Measurements from ENCODE around the gene FAM124A. TPM values are rescaled to one million over a fixed set of nuclear protein-coding genes. Genes with fewer than 3 reads are reported as not detected.
A peak's percentile ranks its signal among the peaks of the same experiment; 100 is the strongest.
"Not testable (repeated sequence)": the region's sequence is repeated elsewhere in the genome, so short reads cannot be mapped to it uniquely, and the experiment has no call there.

FAM124A gene
- total RNA-seq, 1 donor from 2014 or later = 1.8 TPM

DNA sequence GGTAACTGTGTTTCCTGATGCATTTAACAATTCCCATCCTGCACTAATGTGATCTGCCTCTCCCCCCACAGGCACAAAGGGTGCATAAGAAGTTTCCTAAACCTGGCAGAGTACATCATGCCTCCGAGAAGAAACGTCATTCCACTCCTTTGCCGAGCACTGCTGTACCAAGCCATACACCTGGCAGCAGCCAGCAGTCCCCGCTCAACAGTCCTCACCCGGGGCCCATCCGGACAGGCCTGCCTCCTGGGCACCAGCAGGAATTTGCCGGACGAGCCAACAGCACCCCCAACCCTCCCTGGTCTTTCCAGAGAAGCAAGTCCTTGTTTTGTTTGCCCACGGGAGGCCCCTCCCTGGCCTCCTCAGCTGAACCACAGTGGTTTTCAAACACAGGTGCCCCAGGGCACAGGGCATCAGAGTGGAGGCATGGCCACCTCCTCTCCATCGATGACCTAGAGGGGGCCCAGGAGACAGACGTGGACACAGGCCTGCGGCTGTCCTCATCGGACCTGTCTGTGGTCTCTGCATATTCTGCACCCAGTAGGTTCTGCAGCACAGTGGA is 58.3 kb downstream of the FAM124A start:
- Mint-ChIP-seq H3K27me3 (ENCODE audit: unreplicated experiment) (no peaks in the 10 kb centered on the region), H3K36me3 (ENCODE audit: unreplicated experiment) (no peaks in the 10 kb centered on the region), H3K27ac (ENCODE audit: unreplicated experiment) (no peak overlapping the region), H3K4me3 (ENCODE audit: unreplicated experiment) (no peak overlapping the region), H3K9me3 (ENCODE audit: unreplicated experiment) (no peaks in the 10 kb centered on the region), H3K4me1 (ENCODE audit: unreplicated experiment) (peaks cover 19% of the 10 kb centered on the region)
- DNase-seq (ENCODE audit: extremely low spot score, unreplicated experiment) = no peak
- TF ChIP-seq, protein P1, sequence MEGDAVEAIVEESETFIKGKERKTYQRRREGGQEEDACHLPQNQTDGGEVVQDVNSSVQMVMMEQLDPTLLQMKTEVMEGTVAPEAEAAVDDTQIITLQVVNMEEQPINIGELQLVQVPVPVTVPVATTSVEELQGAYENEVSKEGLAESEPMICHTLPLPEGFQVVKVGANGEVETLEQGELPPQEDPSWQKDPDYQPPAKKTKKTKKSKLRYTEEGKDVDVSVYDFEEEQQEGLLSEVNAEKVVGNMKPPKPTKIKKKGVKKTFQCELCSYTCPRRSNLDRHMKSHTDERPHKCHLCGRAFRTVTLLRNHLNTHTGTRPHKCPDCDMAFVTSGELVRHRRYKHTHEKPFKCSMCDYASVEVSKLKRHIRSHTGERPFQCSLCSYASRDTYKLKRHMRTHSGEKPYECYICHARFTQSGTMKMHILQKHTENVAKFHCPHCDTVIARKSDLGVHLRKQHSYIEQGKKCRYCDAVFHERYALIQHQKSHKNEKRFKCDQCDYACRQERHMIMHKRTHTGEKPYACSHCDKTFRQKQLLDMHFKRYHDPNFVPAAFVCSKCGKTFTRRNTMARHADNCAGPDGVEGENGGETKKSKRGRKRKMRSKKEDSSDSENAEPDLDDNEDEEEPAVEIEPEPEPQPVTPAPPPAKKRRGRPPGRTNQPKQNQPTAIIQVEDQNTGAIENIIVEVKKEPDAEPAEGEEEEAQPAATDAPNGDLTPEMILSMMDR (IDR thresholded peaks at IDR 0.05) = no peak

DNA sequence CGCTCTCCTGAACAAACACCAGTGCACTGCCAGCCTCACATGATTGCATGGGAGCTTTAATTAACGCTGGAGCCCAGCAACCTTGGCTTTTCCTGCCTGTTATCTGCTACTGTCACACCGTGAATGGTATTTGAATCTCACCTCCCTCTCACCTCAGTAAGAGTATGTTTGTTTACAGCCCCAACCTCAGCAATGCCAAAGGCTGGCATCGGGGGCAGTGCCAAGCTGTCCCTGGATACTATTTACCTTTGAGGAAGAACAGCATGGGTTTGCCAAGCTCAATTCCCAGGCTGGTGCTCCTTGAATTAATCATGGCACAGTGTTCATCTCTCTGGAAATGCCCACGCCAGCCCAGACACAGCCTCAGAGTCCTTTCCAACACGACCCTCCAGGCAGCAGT is 60.1 kb downstream of the FAM124A start:
- H3K9me3 Mint-ChIP-seq (ENCODE audit: unreplicated experiment) = no peaks in the 10 kb centered on the region
- TF ChIP-seq, protein P1 (IDR thresholded peaks at IDR 0.05) = no peak
- no peak for DNase-seq (ENCODE audit: extremely low spot score, unreplicated experiment)
- no peaks in the 10 kb centered on the region for H3K36me3 Mint-ChIP-seq (ENCODE audit: unreplicated experiment)
- no peak overlapping the region for H3K4me3 Mint-ChIP-seq (ENCODE audit: unreplicated experiment)
- H3K4me1 Mint-ChIP-seq (ENCODE audit: unreplicated experiment) = peaks cover 19% of the 10 kb centered on the region
- no peaks in the 10 kb centered on the region for H3K27me3 Mint-ChIP-seq (ENCODE audit: unreplicated experiment)
- no peak overlapping the region for H3K27ac Mint-ChIP-seq (ENCODE audit: unreplicated experiment)

DNA sequence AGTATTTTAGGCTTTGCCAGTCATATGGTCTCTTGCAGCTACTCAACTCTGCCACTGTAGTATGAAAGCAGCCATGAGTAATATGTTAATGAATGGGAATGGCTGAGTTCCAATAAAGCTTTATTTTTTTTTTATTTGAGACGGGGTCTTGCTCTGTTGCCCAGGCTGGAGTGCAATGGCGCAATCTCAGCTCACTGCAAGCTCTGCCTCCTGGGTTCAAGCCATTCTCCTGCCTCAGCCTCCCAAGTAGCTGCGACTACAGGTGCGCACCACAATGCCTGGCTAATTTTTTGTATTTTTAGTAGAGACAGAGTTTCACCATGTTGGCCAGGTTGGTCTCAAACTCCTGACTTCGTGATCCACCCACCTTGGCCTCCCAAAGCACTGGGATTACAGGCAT is 60.7 kb downstream of the FAM124A start:
- not testable (repeated sequence) for H3K4me3 Mint-ChIP-seq (ENCODE audit: unreplicated experiment); H3K27me3 Mint-ChIP-seq (ENCODE audit: unreplicated experiment); H3K9me3 Mint-ChIP-seq (ENCODE audit: unreplicated experiment); H3K27ac Mint-ChIP-seq (ENCODE audit: unreplicated experiment); DNase-seq (ENCODE audit: extremely low spot score, unreplicated experiment); H3K36me3 Mint-ChIP-seq (ENCODE audit: unreplicated experiment)
- peaks cover 19% of the 10 kb centered on the region for H3K4me1 Mint-ChIP-seq (ENCODE audit: unreplicated experiment)

DNA sequence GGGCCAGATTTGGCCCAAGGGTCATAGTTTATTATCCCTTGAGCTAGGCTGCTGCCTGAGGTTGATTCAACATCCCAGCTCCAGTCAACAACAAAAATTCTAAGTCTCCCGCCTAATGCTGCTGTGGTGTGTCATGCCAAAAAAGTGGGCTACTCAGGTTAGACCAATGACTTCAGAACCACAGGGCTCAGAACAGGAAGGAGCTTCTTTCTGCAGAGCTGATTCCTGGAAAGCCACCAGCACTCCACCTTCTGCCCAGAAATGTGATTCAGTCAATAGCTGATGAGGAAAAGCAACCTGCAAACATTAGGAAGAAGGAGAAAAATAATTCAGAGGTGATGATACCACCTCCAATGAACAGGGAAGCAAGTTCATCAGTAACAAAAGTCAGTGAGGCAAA is 61.2 kb downstream of the FAM124A start:
- DNase-seq (ENCODE audit: extremely low spot score, unreplicated experiment) = peak; percentile 17
- Mint-ChIP-seq H3K27me3 (ENCODE audit: unreplicated experiment) (no peaks in the 10 kb centered on the region), H3K27ac (ENCODE audit: unreplicated experiment) (no peak overlapping the region), H3K9me3 (ENCODE audit: unreplicated experiment) (no peaks in the 10 kb centered on the region), H3K4me1 (ENCODE audit: unreplicated experiment) (peaks cover 14% of the 10 kb centered on the region), H3K4me3 (ENCODE audit: unreplicated experiment) (no peak overlapping the region), H3K36me3 (ENCODE audit: unreplicated experiment) (no peaks in the 10 kb centered on the region)
- TF ChIP-seq, protein P1 (IDR thresholded peaks at IDR 0.05) = no peak

DNA sequence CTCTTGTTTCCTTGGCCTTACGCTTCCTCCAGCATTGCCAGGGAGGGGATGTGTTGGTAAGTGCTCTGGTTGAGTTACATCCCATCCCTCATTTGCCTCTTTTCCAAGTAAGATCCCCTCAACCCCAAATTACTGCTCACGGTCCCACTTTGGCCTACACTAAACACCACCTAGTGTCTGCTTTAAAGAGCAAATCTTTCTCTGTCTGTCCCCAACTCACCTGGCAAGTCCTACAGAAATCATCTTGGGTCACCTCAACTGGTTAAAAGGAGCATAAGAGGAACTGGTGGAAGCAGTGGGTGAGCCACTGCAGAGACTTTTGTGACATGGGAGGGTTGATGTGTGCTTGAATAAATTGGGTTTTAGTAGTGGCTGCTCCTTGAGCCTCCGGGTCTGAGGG is 62.1 kb downstream of the FAM124A start:
- Mint-ChIP-seq H3K36me3 (ENCODE audit: unreplicated experiment) (no peaks in the 10 kb centered on the region), H3K4me1 (ENCODE audit: unreplicated experiment) (peaks cover 6% of the 10 kb centered on the region), H3K4me3 (ENCODE audit: unreplicated experiment) (no peak overlapping the region), H3K9me3 (ENCODE audit: unreplicated experiment) (no peaks in the 10 kb centered on the region), H3K27ac (ENCODE audit: unreplicated experiment) (no peak overlapping the region), H3K27me3 (ENCODE audit: unreplicated experiment) (peaks cover 5% of the 10 kb centered on the region)
- no peak for DNase-seq (ENCODE audit: extremely low spot score, unreplicated experiment)
- TF ChIP-seq, protein P1 (IDR thresholded peaks at IDR 0.05) = no peak

Measured in osteocyte (in vitro differentiated cells).